CD4-positive, alpha-beta T cell treated with Interleukin-15 for 4 hours (primary cell): ENCODE results near the gene SLC23A1.

Experiments used
- DNase-seq: peaks from one replicate; pipeline ENCODE4 v3.0.0-alpha.2; 2020; ENCODE audit warnings: low spot score

SLC23A1 gene

GRCh38 chr5:139407517-139407916 lies 24.4 kb upstream of the SLC23A1 start:
- no peak for DNase-seq

GRCh38 chr5:139406963-139407362 lies 23.9 kb upstream of the SLC23A1 start:
- no peak for DNase-seq

- DNase-seq = no peak
Measured at GRCh38 chr5:139404484-139404840, 21.4 kb upstream of the SLC23A1 start.

GRCh38 chr5:139403787-139404483 lies 20.8 kb upstream of the SLC23A1 start, which contains the start of gene SPATA24:
Gene SPATA24 (minus strand): TSS chr5:139404089. CDS start chr5:139404060, 29 bp downstream.
- DNase-seq = peak; percentile 96

GRCh38 chr5:139403418-139403786 lies 20.3 kb upstream of the SLC23A1 start:
- DNase-seq = no peak

- DNase-seq = no peak
Measured at GRCh38 chr5:139402561-139403158, 19.6 kb upstream of the SLC23A1 start.

GRCh38 chr5:139401546-139401945 lies 18.4 kb upstream of the SLC23A1 start:
- no peak for DNase-seq

GRCh38 chr5:139399501-139400121 lies 16.5 kb upstream of the SLC23A1 start:
- DNase-seq = no peak

- no peak for DNase-seq
Measured at GRCh38 chr5:139397921-139398320, 14.8 kb upstream of the SLC23A1 start.

GRCh38 chr5:139396691-139397090 lies 13.6 kb upstream of the SLC23A1 start:
- no peak for DNase-seq

- DNase-seq = no peak
Measured at GRCh38 chr5:139395844-139396640, 12.9 kb upstream of the SLC23A1 start.

- DNase-seq = no peak
Measured at GRCh38 chr5:139394654-139395566, 11.8 kb upstream of the SLC23A1 start, which contains the start of gene PROB1. Gene PROB1 (minus strand): TSS chr5:139395104. CDS start chr5:139395081, 23 bp downstream.

- peak; percentile 56 for DNase-seq
Measured at GRCh38 chr5:139394123-139394653, 11.1 kb upstream of the SLC23A1 start.

- no peak for DNase-seq
Measured at GRCh38 chr5:139393497-139394122, 10.5 kb upstream of the SLC23A1 start.

GRCh38 chr5:139392678-139393496 lies 9.8 kb upstream of the SLC23A1 start:
- DNase-seq = peak; percentile 76

- DNase-seq = no peak
Measured at GRCh38 chr5:139392324-139392677, 9.2 kb upstream of the SLC23A1 start.

- DNase-seq = no peak
Measured at GRCh38 chr5:139391570-139392323, 8.7 kb upstream of the SLC23A1 start.

GRCh38 chr5:139390639-139391569 lies 7.8 kb upstream of the SLC23A1 start:
- DNase-seq = no peak
